Coronary artery (tissue), 2 donors: ENCODE results near the gene CABYR.

Experiments used
- DNase-seq: peaks from one replicate; pipeline ENCODE4 v3.0.0-alpha.2; 2017; ENCODE audit warnings: low spot score
- H3K27ac ChIP-seq, 2 donors: fragments of 200-600 bp; sonication (generic); one replicate each; pipeline ENCODE4 v1.5.1; 2016 to 2019
- H3K4me3 ChIP-seq: fragments of 200-600 bp; sonication (generic); 2 replicates; pipeline ENCODE4 v1.5.1; 2016; ENCODE audit warnings: mild to moderate bottlenecking, moderate library complexity
- CTCF ChIP-seq: fragments of 200-600 bp; sonication (generic); IDR thresholded peaks from one replicate; pipeline ENCODE4 v1.5.1; 2019; ENCODE audit warnings: antibody characterized with exemption

Gene CABYR

GRCh38 chr18:24153397-24153796, 14.5 kb downstream of the CABYR start:
- no peak overlapping the region for H3K27ac ChIP-seq
- no peak overlapping the region for H3K4me3 ChIP-seq
- no peak for DNase-seq
- TF ChIP-seq CTCF: no peak

GRCh38 chr18:24157855-24158254, 19.0 kb downstream of the CABYR start:
- no peak for TF ChIP-seq CTCF
- H3K4me3 ChIP-seq: no peak overlapping the region
- H3K27ac ChIP-seq: no peak overlapping the region
- DNase-seq: no peak

GRCh38 chr18:24160086-24160485, 21.2 kb downstream of the CABYR start:
- no peak overlapping the region for H3K27ac ChIP-seq
- TF ChIP-seq CTCF: no peak
- H3K4me3 ChIP-seq: no peak overlapping the region
- DNase-seq: no peak

- no peak for DNase-seq
- no peak for TF ChIP-seq CTCF
- Histone ChIP-seq H3K4me3 (no peak overlapping the region), H3K27ac (no peak overlapping the region)
Measured at GRCh38 chr18:24161304-24161703, 22.4 kb downstream of the CABYR start.

- no peak for TF ChIP-seq CTCF
Measured at GRCh38 chr18:24168496-24168895, 29.6 kb downstream of the CABYR start.

GRCh38 chr18:24170360-24170759, 31.5 kb downstream of the CABYR start:
- H3K4me3 ChIP-seq: no peak overlapping the region
- DNase-seq: no peak
- TF ChIP-seq CTCF: no peak
- H3K27ac ChIP-seq: no peak overlapping the region

More at GRCh38 chr18:24168496-24168895, 29.6 kb downstream of the CABYR start:
- H3K4me3 ChIP-seq: no peak overlapping the region
- no peak overlapping the region for H3K27ac ChIP-seq
- DNase-seq: no peak

- no peak for DNase-seq
- no peak for TF ChIP-seq CTCF
- Histone ChIP-seq H3K27ac (no peak overlapping the region), H3K4me3 (no peak overlapping the region)
Measured at GRCh38 chr18:24173997-24174396, 35.1 kb downstream of the CABYR start.
